Panc1 (cell line): ENCODE measurements around the gene CLEC16A. TPM values are rescaled to one million over a fixed set of nuclear protein-coding genes. Genes with fewer than 3 reads are reported as not detected.

ENCODE experiments used
- ATAC-seq: fragments of 200-7000 bp; cut with Tn5 transposase; 2 replicates; pipeline ENCODE4 v1.9.1; 2020; ENCODE audit warnings: mild to moderate bottlenecking, moderate library complexity
- BruUV-seq: library from RNA; stranded (reverse); fragments of 400-500 nt; replicated peaks from 2 replicates; lab custom pipeline; 2021; lab: Mats Ljungman, UMichigan
- CTCF ChIA-PET: fragments of 300-600 bp; sonication (Branson Sonifier 250); formaldehyde crosslinking; loops from one replicate; lab custom pipeline; 2022; ENCODE audit warnings: antibody characterized with exemption; lab: Charles Lee
- POLR2A ChIA-PET: fragments of 300-600 bp; sonication (Branson Sonifier 250); formaldehyde crosslinking; loops from one replicate; lab custom pipeline; 2022; ENCODE audit warnings: antibody characterized with exemption; lab: Charles Lee
- DNase-seq: peaks from one replicate; pipeline ENCODE4 v3.0.0-alpha.2; 2010; ENCODE audit warnings: low read depth, low spot score
- H3K27ac ChIP-seq: 2 replicates; pipeline ENCODE4 v1.5.1; 2011; ENCODE audit warnings: mild to moderate bottlenecking, low read length, inconsistent platforms
- H3K27me3 ChIP-seq: fragments of 200-500 bp; sonication (Bioruptor generic); 2 replicates; pipeline ENCODE4 v1.6.0; 2014; ENCODE audit warnings: low read length, inconsistent platforms; ENCODE audit not compliant: control insufficient read depth, insufficient read depth
- H3K36me3 ChIP-seq: fragments of 200-500 bp; sonication (Bioruptor generic); 2 replicates; pipeline ENCODE4 v1.5.1; 2014; ENCODE audit warnings: inconsistent platforms, mild to moderate bottlenecking, low read length, moderate library complexity; ENCODE audit not compliant: control insufficient read depth, insufficient read depth
- H3K4me1 ChIP-seq: 2 replicates; pipeline ENCODE4 v1.5.1; 2011; ENCODE audit warnings: inconsistent platforms, mild to moderate bottlenecking, low read length, moderate library complexity; ENCODE audit not compliant: control insufficient read depth, insufficient read depth
- H3K4me3 ChIP-seq, 2 experiments: 2 replicates each; pipeline ENCODE4 v1.5.1; 2011 to 2012; ENCODE audit warnings: low read depth in 2 of 2, low read length in 2 of 2, mild to moderate bottlenecking in 2 of 2, inconsistent platforms in 1 of 2, moderate library complexity in 1 of 2
- H3K9me3 ChIP-seq: fragments of 200-500 bp; sonication (Bioruptor generic); 2 replicates; pipeline ENCODE4 v1.5.1; 2014; ENCODE audit warnings: low read depth, mild to moderate bottlenecking, inconsistent platforms, low read length, moderate library complexity; ENCODE audit not compliant: control insufficient read depth, insufficient read depth
- POLR2AphosphoS5 ChIP-seq: IDR thresholded peaks from 2 replicates; pipeline ENCODE4 v1.6.1; 2012; ENCODE audit warnings: mild to moderate bottlenecking, low read depth, low read length, moderate library complexity
- SIN3A ChIP-seq: IDR thresholded peaks from 2 replicates; pipeline ENCODE4 v1.6.1; 2012; ENCODE audit warnings: low read depth, mild to moderate bottlenecking, low read length, moderate library complexity, borderline replicate concordance; ENCODE audit not compliant: insufficient read depth
- TCF7L2 ChIP-seq: IDR thresholded peaks from 2 replicates; pipeline ENCODE4 v1.6.1; 2011; ENCODE audit warnings: mild to moderate bottlenecking, low read depth, low read length, inconsistent platforms
- in situ Hi-C: cut with HindIII; loops from 2 replicates; pipeline ENCODE4 v1.10.0; 2016; ENCODE audit warnings: low sequenced_read_pairs, low pct_unique_long_range_greater_than_20kb
- intact Hi-C: fragments of 100-400 bp; cut with micrococcal nuclease; formaldehyde crosslinking; loops from one replicate; pipeline ENCODE4 v1.10.0; 2022; ENCODE audit not compliant: unreplicated experiment
- total RNA-seq: library from RNA; stranded (reverse); gene quantifications from one replicate; pipeline ENCODE4 v1.2.1, GENCODE V29; 2021; ENCODE audit not compliant: unreplicated experiment
- TF ChIP-seq, protein P1 (sequence below): fragments of 450-650 bp; IDR thresholded peaks from 2 replicates; pipeline ENCODE4 v1.5.1; 2017; ENCODE audit warnings: mild to moderate bottlenecking
- TF ChIP-seq, protein P2 (sequence below), 2 experiments: IDR thresholded peaks; 2 replicates each; pipeline ENCODE4 v1.6.1; 2011 to 2012; ENCODE audit warnings: low read depth in 2 of 2, control low read depth in 1 of 2, low read length in 1 of 2, mild to moderate bottlenecking in 1 of 2, moderate library complexity in 1 of 2; ENCODE audit not compliant: insufficient read depth in 1 of 2

Gene CLEC16A
- total RNA-seq, 1 experiment from 2014 or later = 21.0 TPM

GRCh38 chr16:10994571-10994970 lies 50.2 kb downstream of the CLEC16A start:
- Histone ChIP-seq H3K27me3 (no peaks in the 10 kb centered on the region), H3K36me3 (no peaks in the 10 kb centered on the region), H3K4me1 (peaks cover 14% of the 10 kb centered on the region), H3K4me3 (no peak overlapping the region), H3K27ac (no peak overlapping the region), H3K9me3 (no peaks in the 10 kb centered on the region)
- intact Hi-C loops = no loop called here
- BruUV-seq = no TSS peak
- no peak for ATAC-seq
- ChIA-PET POLR2A (interaction anchor here (0.7 kb wide), 1 partner anchor 61 kb away, joined by 3 read pairs; no protein-coding TSS in a partner anchor), CTCF (no interaction called here)
- no peak for TF ChIP-seq SIN3A
- TF ChIP-seq, protein P1, sequence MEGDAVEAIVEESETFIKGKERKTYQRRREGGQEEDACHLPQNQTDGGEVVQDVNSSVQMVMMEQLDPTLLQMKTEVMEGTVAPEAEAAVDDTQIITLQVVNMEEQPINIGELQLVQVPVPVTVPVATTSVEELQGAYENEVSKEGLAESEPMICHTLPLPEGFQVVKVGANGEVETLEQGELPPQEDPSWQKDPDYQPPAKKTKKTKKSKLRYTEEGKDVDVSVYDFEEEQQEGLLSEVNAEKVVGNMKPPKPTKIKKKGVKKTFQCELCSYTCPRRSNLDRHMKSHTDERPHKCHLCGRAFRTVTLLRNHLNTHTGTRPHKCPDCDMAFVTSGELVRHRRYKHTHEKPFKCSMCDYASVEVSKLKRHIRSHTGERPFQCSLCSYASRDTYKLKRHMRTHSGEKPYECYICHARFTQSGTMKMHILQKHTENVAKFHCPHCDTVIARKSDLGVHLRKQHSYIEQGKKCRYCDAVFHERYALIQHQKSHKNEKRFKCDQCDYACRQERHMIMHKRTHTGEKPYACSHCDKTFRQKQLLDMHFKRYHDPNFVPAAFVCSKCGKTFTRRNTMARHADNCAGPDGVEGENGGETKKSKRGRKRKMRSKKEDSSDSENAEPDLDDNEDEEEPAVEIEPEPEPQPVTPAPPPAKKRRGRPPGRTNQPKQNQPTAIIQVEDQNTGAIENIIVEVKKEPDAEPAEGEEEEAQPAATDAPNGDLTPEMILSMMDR = no peak
- TF ChIP-seq POLR2AphosphoS5 = no peak
- TF ChIP-seq, protein P2, sequence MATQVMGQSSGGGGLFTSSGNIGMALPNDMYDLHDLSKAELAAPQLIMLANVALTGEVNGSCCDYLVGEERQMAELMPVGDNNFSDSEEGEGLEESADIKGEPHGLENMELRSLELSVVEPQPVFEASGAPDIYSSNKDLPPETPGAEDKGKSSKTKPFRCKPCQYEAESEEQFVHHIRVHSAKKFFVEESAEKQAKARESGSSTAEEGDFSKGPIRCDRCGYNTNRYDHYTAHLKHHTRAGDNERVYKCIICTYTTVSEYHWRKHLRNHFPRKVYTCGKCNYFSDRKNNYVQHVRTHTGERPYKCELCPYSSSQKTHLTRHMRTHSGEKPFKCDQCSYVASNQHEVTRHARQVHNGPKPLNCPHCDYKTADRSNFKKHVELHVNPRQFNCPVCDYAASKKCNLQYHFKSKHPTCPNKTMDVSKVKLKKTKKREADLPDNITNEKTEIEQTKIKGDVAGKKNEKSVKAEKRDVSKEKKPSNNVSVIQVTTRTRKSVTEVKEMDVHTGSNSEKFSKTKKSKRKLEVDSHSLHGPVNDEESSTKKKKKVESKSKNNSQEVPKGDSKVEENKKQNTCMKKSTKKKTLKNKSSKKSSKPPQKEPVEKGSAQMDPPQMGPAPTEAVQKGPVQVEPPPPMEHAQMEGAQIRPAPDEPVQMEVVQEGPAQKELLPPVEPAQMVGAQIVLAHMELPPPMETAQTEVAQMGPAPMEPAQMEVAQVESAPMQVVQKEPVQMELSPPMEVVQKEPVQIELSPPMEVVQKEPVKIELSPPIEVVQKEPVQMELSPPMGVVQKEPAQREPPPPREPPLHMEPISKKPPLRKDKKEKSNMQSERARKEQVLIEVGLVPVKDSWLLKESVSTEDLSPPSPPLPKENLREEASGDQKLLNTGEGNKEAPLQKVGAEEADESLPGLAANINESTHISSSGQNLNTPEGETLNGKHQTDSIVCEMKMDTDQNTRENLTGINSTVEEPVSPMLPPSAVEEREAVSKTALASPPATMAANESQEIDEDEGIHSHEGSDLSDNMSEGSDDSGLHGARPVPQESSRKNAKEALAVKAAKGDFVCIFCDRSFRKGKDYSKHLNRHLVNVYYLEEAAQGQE (IDR thresholded peaks at IDR 0.05; ENCODE audit: insufficient read depth in 1 of 2, low read depth in 2 of 2, low read length in 1 of 2) = no peak
- TF ChIP-seq TCF7L2 = no peak
- no peak for DNase-seq
- in situ Hi-C loops = no loop called here

DNA sequence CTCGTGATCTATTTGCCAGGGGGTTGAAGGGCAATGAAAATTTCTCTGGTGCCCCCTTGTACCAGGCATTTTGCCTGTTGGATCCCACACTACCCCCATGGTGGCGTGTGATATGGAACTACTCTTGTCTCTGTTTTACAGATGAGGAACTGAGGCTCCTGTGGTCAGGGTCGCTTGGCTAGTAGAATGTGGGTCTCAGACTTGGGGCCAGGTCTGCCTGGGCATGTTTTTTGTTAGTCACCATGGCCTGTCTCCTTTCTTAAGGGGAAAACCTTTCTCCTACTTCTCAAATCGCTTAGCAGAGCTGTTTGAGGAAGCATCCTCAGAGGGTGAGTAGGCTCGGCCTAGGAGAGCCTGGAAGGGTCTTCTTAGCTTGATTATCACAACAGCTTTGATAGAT lies 51.2 kb downstream of the CLEC16A start:
- Histone ChIP-seq H3K27me3 (no peaks in the 10 kb centered on the region), H3K9me3 (no peaks in the 10 kb centered on the region), H3K4me3 (no peak overlapping the region), H3K4me1 (peaks cover 14% of the 10 kb centered on the region), H3K27ac (no peak overlapping the region), H3K36me3 (no peaks in the 10 kb centered on the region)
- ChIA-PET POLR2A (no interaction called here), CTCF (interaction anchor here (0.6 kb wide), 1 partner anchor 106 kb away, joined by 3 read pairs; no protein-coding TSS in a partner anchor)
- no TSS peak for BruUV-seq
- intact Hi-C loops = no loop called here
- no peak for DNase-seq
- in situ Hi-C loops = no loop called here
- no peak for ATAC-seq
- TF ChIP-seq, protein P1 = no peak
- TF ChIP-seq SIN3A = no peak
- no peak for TF ChIP-seq TCF7L2
- TF ChIP-seq, protein P2 (IDR thresholded peaks at IDR 0.05; ENCODE audit: insufficient read depth in 1 of 2, low read depth in 2 of 2, low read length in 1 of 2) = no peak
- no peak for TF ChIP-seq POLR2AphosphoS5
